ENCODE measurements around the gene URB2.

URB2 gene

DNA sequence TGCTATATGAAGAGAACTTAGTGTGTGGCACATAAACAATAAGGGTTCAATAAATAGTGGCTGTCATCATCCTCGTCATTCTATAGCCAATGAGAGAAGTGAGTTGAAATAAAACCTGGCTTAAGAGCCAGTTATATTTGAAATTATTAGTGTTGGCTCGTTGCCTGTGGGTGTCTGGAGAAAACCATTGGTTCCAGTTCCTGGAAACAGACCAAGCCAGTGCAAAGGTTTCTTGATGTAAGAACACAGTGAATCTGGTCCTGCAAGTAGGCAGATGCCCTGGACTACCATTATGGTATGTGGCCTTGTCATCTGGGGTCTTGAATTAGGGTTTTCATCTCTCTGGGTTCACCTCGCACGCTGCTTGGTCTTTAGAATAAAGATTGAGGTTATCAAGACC lies 43.3 kb downstream of the URB2 start:
- Mint-ChIP-seq H3K27me3 (no peaks in the 10 kb centered on the region), H3K9me3 (no peaks in the 10 kb centered on the region), H3K36me3 (no peaks in the 10 kb centered on the region), H3K4me1 (no peaks in the 10 kb centered on the region), H3K4me3 (no peak overlapping the region), H3K27ac (no peak overlapping the region)
- no peak for DNase-seq (ENCODE audit: low spot score in 2 of 2)
- ATAC-seq (ENCODE audit: low read depth): no peak

DNA sequence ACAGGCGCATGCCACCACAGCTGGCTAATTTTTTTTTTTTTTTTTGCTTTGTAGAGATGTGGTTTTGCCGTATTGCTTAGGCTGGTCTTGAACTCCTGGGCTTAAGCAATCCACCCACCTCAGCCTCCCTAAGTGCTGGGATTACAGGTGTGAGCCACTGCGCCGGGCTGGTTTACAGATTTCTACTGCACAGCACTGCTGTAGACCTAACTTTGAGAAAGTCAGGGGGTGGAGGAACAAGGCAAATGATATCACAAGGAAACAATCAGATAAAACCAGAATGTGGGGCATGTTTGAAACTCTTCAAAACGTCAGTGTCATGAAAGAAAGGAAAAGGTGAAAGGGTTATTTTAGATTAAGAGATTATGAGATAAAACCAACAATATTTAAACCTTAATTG lies 45.3 kb downstream of the URB2 start:
- no peaks in the 10 kb centered on the region for H3K27me3 Mint-ChIP-seq
- H3K4me1 Mint-ChIP-seq: no peaks in the 10 kb centered on the region
- H3K27ac Mint-ChIP-seq: no peak overlapping the region
- H3K36me3 Mint-ChIP-seq: no peaks in the 10 kb centered on the region
- H3K9me3 Mint-ChIP-seq: no peaks in the 10 kb centered on the region
- DNase-seq (ENCODE audit: low spot score in 2 of 2): no peak
- ATAC-seq (ENCODE audit: low read depth): no peak
- no peak overlapping the region for H3K4me3 Mint-ChIP-seq

DNA sequence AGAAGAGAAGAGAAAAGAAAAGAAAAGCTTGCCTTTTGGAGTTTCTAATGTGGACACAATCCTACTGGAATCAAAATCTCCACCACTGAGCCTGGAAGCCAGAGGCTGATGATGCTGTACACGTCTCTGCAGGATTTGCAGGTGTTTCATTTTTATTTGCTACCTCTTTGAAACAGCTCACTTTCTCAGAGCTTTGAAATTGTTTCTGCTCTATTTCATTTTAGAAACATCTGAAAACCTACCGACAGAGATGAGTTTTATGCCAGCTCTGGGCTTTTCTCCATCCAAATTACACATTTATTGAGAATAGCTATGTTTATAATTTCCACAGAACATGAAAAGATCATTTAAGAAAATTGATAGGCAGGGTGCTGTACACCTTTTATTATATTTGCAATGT lies 46.2 kb downstream of the URB2 start:
- ATAC-seq (ENCODE audit: low read depth) (no peak), DNase-seq (ENCODE audit: low spot score in 2 of 2) (no peak)
- Mint-ChIP-seq H3K4me3 (no peak overlapping the region), H3K4me1 (no peaks in the 10 kb centered on the region), H3K36me3 (no peaks in the 10 kb centered on the region), H3K27me3 (no peaks in the 10 kb centered on the region), H3K9me3 (no peaks in the 10 kb centered on the region), H3K27ac (no peak overlapping the region)

DNA sequence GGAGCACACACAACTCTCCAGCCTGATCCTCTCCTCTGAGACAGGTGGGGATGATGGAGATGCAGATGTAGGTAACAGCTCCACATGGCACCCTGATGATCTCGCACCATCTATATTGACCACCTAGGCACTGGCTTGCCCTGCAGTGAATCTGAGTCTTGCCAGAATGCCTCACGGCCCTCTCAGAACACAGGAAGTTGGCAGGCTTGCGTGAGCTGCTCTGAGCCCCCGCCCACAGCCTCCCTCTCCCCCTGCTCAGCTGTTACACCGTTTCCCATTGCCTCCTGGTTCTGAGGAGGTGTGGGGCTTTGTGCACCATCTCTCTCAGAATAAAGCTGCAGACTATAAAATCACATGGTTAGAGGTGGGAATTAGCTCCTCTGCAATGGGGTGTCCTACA lies 48.0 kb downstream of the URB2 start:
- H3K36me3 Mint-ChIP-seq: no peaks in the 10 kb centered on the region
- DNase-seq (ENCODE audit: low spot score in 2 of 2) (no peak), ATAC-seq (ENCODE audit: low read depth) (no peak)
- no peaks in the 10 kb centered on the region for H3K27me3 Mint-ChIP-seq
- H3K27ac Mint-ChIP-seq: no peak overlapping the region
- peaks cover 1% of the 10 kb centered on the region for H3K9me3 Mint-ChIP-seq
- no peaks in the 10 kb centered on the region for H3K4me1 Mint-ChIP-seq
- no peak overlapping the region for H3K4me3 Mint-ChIP-seq

DNA sequence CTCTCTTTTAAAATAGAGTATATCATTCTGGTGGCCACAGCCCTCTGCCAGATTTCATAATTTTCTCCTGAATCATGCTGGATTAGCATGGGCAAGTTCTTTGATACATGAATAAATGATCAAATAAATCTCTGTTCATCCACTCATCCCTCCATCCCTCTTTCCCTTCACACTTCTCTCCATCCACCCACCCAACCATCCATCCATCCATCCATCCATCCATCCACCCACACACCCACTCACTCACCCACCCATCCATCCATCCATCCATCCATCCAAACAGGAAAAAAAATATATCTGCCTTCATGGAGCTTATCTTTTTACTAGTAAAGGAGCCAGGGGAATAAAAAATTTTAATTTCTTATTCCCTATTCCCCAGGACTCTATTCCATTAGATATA lies 49.3 kb downstream of the URB2 start:
- DNase-seq (ENCODE audit: low spot score in 2 of 2): no peak
- H3K36me3 Mint-ChIP-seq: no peaks in the 10 kb centered on the region
- no peaks in the 10 kb centered on the region for H3K4me1 Mint-ChIP-seq
- no peaks in the 10 kb centered on the region for H3K27me3 Mint-ChIP-seq
- H3K4me3 Mint-ChIP-seq: no peak overlapping the region
- ATAC-seq (ENCODE audit: low read depth): no peak
- no peak overlapping the region for H3K27ac Mint-ChIP-seq
- peaks cover 2% of the 10 kb centered on the region for H3K9me3 Mint-ChIP-seq

DNA sequence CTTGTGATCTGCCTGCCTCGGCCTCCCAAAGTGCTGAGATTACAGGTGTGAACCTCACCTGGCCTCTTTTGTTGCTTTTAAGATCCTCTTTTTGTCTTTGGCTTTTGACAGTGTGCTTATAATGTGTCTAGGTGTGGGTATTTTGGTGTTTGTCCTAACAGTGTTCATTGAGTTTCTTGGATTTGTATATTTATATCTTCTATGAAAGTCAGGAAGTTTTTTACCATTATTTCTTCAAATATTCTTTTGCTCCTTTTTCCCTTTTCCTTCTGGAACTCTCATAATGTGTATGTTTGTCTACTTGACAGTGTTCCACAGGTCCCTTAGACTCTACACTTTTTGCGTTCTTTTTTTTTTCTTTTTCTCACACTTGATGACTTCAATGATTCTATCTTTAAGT lies 59.1 kb downstream of the URB2 start:
- H3K9me3 Mint-ChIP-seq: peaks cover 13% of the 10 kb centered on the region
- no peak overlapping the region for H3K4me3 Mint-ChIP-seq
- ATAC-seq (ENCODE audit: low read depth) (no peak), DNase-seq (ENCODE audit: low spot score in 2 of 2) (no peak)
- H3K27ac Mint-ChIP-seq: no peak overlapping the region
- H3K36me3 Mint-ChIP-seq: peaks cover 8% of the 10 kb centered on the region
- H3K4me1 Mint-ChIP-seq: no peaks in the 10 kb centered on the region
- no peaks in the 10 kb centered on the region for H3K27me3 Mint-ChIP-seq

DNA sequence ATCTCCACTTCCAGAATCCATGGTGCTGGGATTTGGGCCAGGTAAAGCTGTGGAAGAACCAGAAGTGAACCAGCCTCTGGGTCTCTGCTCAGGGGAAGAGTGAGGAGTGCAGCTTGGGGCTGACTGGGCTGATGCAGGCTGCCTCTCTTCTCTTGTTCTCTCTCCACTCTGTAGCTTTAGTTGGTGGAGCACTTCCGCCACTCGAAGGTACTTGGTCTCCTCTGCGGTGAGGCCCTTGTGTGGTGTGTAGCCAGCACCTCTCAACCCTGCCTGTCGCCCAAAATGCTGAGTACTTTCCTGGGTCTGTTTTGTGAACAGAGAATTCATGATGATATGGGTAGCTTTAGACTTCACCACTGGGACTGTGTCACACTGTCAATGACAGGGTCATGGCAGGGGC lies 63.2 kb downstream of the URB2 start:
- Mint-ChIP-seq H3K4me1 (peaks cover 19% of the 10 kb centered on the region), H3K27ac (no peak overlapping the region), H3K36me3 (peaks cover 5% of the 10 kb centered on the region), H3K9me3 (peaks cover 5% of the 10 kb centered on the region), H3K4me3 (no peak overlapping the region), H3K27me3 (peaks cover 9% of the 10 kb centered on the region)
- ATAC-seq (ENCODE audit: low read depth): no peak
- DNase-seq (ENCODE audit: low spot score in 2 of 2): no peak

DNA sequence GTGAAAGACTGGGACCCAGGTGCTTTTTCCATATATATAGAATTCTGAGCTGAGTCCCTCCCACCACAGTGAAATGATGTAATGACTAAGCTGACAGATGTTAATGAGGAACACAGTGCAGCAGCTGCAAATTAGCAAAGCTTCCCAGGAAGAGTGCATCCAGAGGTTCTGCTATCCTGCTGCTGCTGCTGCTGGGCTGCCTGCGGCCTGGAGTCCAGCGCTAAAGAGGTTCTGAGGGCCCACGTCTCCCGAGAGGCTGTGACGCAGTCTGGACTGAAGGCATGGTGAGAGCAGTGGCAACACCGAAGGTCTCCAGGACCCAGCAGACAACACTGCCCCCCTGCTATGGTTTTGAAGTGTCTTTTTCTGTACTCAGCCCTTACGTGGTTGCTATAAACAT lies 63.9 kb downstream of the URB2 start:
- Mint-ChIP-seq H3K4me1 (peaks cover 21% of the 10 kb centered on the region), H3K27me3 (peaks cover 9% of the 10 kb centered on the region), H3K27ac (no peak overlapping the region), H3K9me3 (peaks cover 5% of the 10 kb centered on the region), H3K36me3 (peaks cover 5% of the 10 kb centered on the region), H3K4me3 (no peak overlapping the region)
- ATAC-seq (ENCODE audit: low read depth) (no peak), DNase-seq (ENCODE audit: low spot score in 2 of 2) (no peak)

DNA sequence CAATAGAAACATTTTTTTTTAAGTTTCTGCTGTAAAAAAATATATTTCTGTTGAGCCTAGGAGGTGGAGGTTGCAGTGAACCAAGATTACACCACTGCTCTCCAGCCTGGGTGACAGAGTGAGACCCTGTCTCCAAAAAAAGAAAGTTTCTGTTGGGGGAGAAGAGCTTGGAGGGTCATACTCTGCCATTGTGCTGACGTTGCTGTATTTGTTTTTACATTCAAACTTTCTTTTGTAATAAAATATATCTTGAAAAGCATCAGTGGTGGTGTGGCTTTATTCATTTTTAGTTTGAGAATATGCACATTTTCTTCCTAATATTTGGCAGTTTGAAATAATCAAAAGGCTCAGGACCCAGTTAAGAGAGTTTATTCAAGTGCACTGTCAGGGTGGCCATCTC lies 64.6 kb downstream of the URB2 start:
- H3K36me3 Mint-ChIP-seq: peaks cover 3% of the 10 kb centered on the region
- peaks cover 21% of the 10 kb centered on the region for H3K4me1 Mint-ChIP-seq
- no peak overlapping the region for H3K27ac Mint-ChIP-seq
- H3K27me3 Mint-ChIP-seq: peaks cover 11% of the 10 kb centered on the region
- no peak overlapping the region for H3K4me3 Mint-ChIP-seq
- peaks cover 2% of the 10 kb centered on the region for H3K9me3 Mint-ChIP-seq
- DNase-seq (ENCODE audit: low spot score in 2 of 2) (no peak), ATAC-seq (ENCODE audit: low read depth) (no peak)

DNA sequence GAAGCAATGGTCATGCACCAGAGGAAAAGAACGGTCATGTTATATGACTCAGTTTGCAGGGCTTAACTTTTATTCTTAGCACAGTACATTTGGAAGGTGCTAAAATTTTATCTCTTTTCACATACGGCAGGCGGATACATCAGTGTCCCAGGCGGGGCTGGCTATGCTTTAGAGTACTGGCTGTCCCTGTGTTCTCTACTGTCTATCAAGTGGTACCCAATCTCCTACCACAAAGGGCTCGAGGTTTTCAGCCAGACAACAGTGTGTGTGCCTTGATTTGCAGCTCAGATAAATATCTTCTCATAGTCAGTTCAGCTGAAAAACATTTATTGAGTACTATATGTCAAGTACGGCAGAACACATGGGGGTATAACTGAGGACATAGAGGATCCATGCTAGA lies 65.3 kb downstream of the URB2 start:
- H3K27me3 Mint-ChIP-seq: peaks cover 11% of the 10 kb centered on the region
- H3K27ac Mint-ChIP-seq: no peak overlapping the region
- H3K4me1 Mint-ChIP-seq: peaks cover 25% of the 10 kb centered on the region
- no peak for DNase-seq (ENCODE audit: low spot score in 2 of 2)
- H3K4me3 Mint-ChIP-seq: no peak overlapping the region
- no peak for ATAC-seq (ENCODE audit: low read depth)
- peaks cover under 1% of the 10 kb centered on the region for H3K36me3 Mint-ChIP-seq
- no peaks in the 10 kb centered on the region for H3K9me3 Mint-ChIP-seq

DNA sequence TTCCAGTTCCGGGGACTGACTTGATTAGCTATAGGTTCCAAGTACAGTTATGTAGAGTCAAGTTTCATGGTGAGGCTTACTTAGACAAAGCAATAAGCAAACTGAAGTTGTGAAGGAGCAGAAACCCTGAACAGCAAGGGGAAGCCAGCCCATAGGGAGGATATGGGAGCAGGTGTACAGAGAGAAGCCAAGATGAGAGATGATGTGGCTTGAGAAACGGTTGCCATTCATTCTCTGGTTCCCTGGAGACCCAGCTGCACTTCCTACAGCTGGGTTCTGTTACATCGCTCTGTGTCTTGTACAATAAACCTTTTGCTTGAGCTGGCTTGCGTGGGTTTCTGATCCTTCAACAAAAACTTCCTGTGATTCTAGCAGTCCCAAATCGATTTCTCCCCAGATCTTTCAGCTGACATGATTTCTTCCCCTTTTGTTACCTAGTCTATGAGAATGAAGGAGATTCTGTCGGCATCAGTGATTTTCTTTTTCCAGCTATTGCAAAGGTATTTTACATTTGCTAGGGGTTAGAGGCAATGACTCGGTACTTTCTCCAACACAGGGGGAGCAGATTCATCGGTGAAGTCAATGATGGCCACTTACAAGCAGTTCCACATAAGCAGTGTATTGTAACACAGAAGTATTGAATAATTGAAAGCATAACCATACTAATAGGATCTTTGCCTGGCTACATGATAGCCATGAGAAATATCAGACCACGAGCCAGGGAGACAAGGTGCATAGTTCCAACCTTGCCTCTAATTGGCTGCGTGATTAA lies 67.3 kb downstream of the URB2 start:
- H3K4me1 Mint-ChIP-seq: peaks cover 28% of the 10 kb centered on the region
- DNase-seq (ENCODE audit: low spot score in 2 of 2): no peak
- no peak overlapping the region for H3K27ac Mint-ChIP-seq
- peak; percentile 43 for ATAC-seq (ENCODE audit: low read depth)
- peaks cover 11% of the 10 kb centered on the region for H3K27me3 Mint-ChIP-seq
- no peaks in the 10 kb centered on the region for H3K36me3 Mint-ChIP-seq
- no peak overlapping the region for H3K4me3 Mint-ChIP-seq
- H3K9me3 Mint-ChIP-seq: no peaks in the 10 kb centered on the region

DNA sequence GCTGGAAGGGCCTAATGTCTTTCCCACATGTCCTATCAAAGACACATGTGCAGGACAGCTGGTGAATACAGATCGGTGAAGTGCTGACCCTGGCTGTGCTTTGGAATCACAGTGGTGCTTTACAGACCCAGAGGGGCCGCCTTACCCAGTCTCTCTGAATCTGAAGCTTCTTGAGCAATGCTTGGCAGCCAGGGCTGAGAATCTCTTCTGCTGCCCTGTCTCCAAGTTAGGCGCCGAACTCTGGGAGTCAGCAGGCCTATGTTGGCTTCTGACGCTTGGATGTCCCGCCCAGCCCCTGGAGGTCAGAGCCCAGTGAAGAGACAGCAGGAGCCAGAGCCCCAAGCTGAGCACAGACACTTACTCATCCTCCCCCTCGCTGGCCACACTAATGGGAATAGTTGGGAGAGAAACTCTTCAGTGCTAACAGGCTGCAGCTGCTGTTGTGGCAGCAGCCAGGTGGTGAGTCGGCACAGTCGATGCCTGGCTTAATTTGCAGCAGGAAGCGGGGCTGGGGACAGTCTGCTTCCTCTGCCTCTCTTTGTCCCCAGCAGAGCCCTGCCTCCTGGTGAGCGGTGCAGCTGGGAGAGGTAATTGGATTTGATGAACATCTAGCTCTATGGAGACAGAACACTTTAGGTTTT lies 68.1 kb downstream of the URB2 start:
- peaks cover 11% of the 10 kb centered on the region for H3K27me3 Mint-ChIP-seq

DNA sequence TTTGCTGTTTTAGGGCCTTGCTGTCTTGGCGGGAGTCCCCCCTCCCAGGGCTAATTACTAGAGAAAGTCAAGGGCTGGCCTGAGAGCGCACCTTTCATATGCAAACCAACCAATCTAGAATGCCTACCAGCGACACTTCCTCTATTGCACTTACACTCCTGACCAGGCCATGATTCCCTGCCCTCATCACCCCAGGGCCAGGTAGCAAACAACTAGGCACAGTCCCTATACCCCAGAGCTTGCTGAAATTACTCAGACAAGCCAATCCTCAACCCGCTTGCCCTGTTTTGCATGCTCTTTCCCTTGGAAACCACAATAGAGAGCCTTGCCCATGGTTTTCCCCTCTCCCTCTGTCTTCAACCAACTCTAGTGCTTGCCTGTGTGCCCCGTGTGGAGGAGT lies 70.3 kb downstream of the URB2 start:
- Mint-ChIP-seq H3K27me3 (peaks cover 6% of the 10 kb centered on the region), H3K9me3 (no peaks in the 10 kb centered on the region), H3K4me1 (peaks cover 28% of the 10 kb centered on the region), H3K36me3 (no peaks in the 10 kb centered on the region), H3K27ac (no peak overlapping the region), H3K4me3 (no peak overlapping the region)
- ATAC-seq (ENCODE audit: low read depth) (peak; percentile 22), DNase-seq (ENCODE audit: low spot score in 2 of 2) (no peak)

More for the DNA sequence above, 68.1 kb downstream of the URB2 start:
- Mint-ChIP-seq H3K36me3 (no peaks in the 10 kb centered on the region), H3K4me3 (no peak overlapping the region), H3K27ac (no peak overlapping the region), H3K9me3 (no peaks in the 10 kb centered on the region), H3K4me1 (peaks cover 28% of the 10 kb centered on the region)
- ATAC-seq (ENCODE audit: low read depth): no peak
- no peak for DNase-seq (ENCODE audit: low spot score in 2 of 2)

DNA sequence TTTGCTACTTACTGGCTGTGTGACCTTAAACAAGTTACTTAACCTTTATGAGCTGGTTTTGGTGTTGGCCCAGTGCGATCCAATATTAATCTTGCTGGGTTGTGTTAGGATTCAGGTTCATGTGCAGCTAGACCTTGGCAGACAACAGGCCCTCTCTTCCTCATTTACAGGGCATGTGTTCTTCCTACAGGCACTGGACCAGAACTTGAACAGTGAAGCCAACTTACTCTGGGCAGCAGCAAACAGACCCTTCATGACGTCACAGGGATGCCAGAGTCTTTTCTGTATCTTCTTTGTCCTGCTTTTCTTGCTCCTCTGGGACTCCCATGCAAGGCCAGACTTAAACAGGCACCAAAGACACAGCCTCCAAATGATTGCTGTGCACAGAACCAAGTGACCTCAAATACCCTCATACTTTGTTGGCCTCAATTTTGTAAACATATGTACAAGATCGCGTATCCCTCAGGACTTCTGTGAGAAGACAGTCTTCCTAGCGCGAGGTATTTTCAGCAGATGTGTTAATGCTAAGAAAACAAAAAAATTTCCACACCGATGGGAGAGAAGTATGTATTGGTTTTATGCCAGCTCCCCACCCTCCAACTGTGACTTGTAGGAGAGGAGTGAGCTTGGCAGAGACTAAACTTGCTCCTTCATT lies 73.7 kb downstream of the URB2 start:
- Mint-ChIP-seq H3K27me3 (peaks cover 5% of the 10 kb centered on the region), H3K4me1 (peaks cover 7% of the 10 kb centered on the region), H3K36me3 (peaks cover 2% of the 10 kb centered on the region), H3K9me3 (no peaks in the 10 kb centered on the region), H3K27ac (no peak overlapping the region), H3K4me3 (no peak overlapping the region)
- no peak for ATAC-seq (ENCODE audit: low read depth)
- no peak for DNase-seq (ENCODE audit: low spot score in 2 of 2)

Data from memory B cell (primary cell).